HL-60 (cell line): ENCODE data around the gene SEPSECS.
A peak's percentile ranks its signal among the peaks of the same experiment; 100 is the strongest.

Experiments used
- DNase-seq, 2 experiments: peaks; one replicate each; pipeline ENCODE4 v3.0.0-alpha.2; 2010 to 2020; ENCODE audit warnings: low read depth in 1 of 2, low spot score in 1 of 2
- H3K27ac ChIP-seq: fragments of 250-450 bp; sonication (Bioruptor Pico); replicated peaks from 2 replicates; pipeline ENCODE4 v1.5.1; 2020; ENCODE audit warnings: mild to moderate bottlenecking, moderate library complexity
- H3K27me3 ChIP-seq: fragments of 250-450 bp; sonication (Bioruptor Pico); 2 replicates; pipeline ENCODE4 v1.5.1; 2021; ENCODE audit warnings: mild to moderate bottlenecking, moderate library complexity; ENCODE audit not compliant: insufficient read depth, poor library complexity, severe bottlenecking
- H3K4me3 ChIP-seq: replicated peaks from 2 replicates; pipeline ENCODE4 v1.5.1; 2011; ENCODE audit warnings: mild to moderate bottlenecking, control low read depth, low read length; ENCODE audit not compliant: insufficient read depth
- CTCF ChIP-seq: IDR thresholded peaks from one replicate; pipeline ENCODE4 v1.5.1; 2011; ENCODE audit warnings: low read length, control low read depth, inconsistent platforms; ENCODE audit not compliant: insufficient read depth
- GABPA ChIP-seq: IDR thresholded peaks from 2 replicates; pipeline ENCODE4 v1.6.1; 2012; ENCODE audit warnings: low read depth
- POLR2AphosphoS5 ChIP-seq: IDR thresholded peaks from 2 replicates; pipeline ENCODE4 v1.6.1; 2012; ENCODE audit warnings: low read depth
- SPI1 ChIP-seq: IDR thresholded peaks from 2 replicates; pipeline ENCODE4 v1.6.1; 2012; ENCODE audit warnings: low read depth, mild to moderate bottlenecking, borderline replicate concordance
- TF ChIP-seq, protein P1 (sequence below): IDR thresholded peaks from 2 replicates; pipeline ENCODE4 v1.6.1; 2012; ENCODE audit warnings: low read depth; ENCODE audit not compliant: insufficient replicate concordance

The SEPSECS gene

DNA sequence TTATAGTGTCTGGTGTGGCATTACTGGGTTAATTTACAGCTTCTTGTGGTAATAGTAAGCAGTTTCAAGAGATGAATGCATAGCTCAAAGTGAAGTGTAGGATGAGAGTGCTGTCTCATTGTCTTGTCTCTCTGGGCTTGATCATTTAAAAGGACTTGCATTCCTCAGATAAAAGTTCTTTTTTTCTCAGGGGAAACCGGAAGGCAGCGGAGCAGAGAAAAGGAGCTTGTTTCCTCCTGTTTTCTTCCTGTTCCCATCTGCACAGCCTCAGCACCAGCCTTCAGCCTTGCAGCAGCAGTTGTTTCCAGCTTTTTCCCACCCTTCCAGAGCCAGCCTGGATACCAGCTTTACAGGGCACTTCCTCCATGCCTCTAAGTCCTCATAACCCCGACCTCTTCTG lies 68.1 kb downstream of the SEPSECS start:
- TF ChIP-seq CTCF (no peak), GABPA (no peak), POLR2AphosphoS5 (no peak), SPI1 (no peak)
- TF ChIP-seq, protein P1, sequence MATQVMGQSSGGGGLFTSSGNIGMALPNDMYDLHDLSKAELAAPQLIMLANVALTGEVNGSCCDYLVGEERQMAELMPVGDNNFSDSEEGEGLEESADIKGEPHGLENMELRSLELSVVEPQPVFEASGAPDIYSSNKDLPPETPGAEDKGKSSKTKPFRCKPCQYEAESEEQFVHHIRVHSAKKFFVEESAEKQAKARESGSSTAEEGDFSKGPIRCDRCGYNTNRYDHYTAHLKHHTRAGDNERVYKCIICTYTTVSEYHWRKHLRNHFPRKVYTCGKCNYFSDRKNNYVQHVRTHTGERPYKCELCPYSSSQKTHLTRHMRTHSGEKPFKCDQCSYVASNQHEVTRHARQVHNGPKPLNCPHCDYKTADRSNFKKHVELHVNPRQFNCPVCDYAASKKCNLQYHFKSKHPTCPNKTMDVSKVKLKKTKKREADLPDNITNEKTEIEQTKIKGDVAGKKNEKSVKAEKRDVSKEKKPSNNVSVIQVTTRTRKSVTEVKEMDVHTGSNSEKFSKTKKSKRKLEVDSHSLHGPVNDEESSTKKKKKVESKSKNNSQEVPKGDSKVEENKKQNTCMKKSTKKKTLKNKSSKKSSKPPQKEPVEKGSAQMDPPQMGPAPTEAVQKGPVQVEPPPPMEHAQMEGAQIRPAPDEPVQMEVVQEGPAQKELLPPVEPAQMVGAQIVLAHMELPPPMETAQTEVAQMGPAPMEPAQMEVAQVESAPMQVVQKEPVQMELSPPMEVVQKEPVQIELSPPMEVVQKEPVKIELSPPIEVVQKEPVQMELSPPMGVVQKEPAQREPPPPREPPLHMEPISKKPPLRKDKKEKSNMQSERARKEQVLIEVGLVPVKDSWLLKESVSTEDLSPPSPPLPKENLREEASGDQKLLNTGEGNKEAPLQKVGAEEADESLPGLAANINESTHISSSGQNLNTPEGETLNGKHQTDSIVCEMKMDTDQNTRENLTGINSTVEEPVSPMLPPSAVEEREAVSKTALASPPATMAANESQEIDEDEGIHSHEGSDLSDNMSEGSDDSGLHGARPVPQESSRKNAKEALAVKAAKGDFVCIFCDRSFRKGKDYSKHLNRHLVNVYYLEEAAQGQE = no peak
- no peak overlapping the region for H3K27ac ChIP-seq
- no peak overlapping the region for H3K4me3 ChIP-seq
- H3K27me3 ChIP-seq = peaks cover 13% of the 10 kb centered on the region
- DNase-seq = no peak

- no peak overlapping the region for H3K27ac ChIP-seq
- no peak for TF ChIP-seq SPI1
- TF ChIP-seq POLR2AphosphoS5 = no peak
- TF ChIP-seq, protein P1 = no peak
- TF ChIP-seq GABPA = no peak
- TF ChIP-seq CTCF = no peak
- no peak overlapping the region for H3K4me3 ChIP-seq
- H3K27me3 ChIP-seq = peaks cover 13% of the 10 kb centered on the region
- DNase-seq = no peak
These were observed 69.7 kb downstream of the SEPSECS start for GRCh38 chr4:25090516-25090915.

- Histone ChIP-seq H3K4me3 (no peak overlapping the region), H3K27me3 (peaks cover 13% of the 10 kb centered on the region), H3K27ac (no peak overlapping the region)
- DNase-seq = peak; percentile 5 to 28
- TF ChIP-seq POLR2AphosphoS5 (no peak), CTCF (no peak), GABPA (no peak), SPI1 (no peak)
- TF ChIP-seq, protein P1 = no peak
These were observed 71.0 kb downstream of the SEPSECS start for GRCh38 chr4:25089051-25089763.
